IPS-18a (cell line): ENCODE measurements around the gene HMX3.

Experiments
- H3K27ac ChIP-seq: one replicate; pipeline ENCODE4 v1.5.1; 2013; ENCODE audit warnings: low read length
- H3K27me3 ChIP-seq: one replicate; pipeline ENCODE4 v1.6.1; 2013; ENCODE audit warnings: mild to moderate bottlenecking, low read length; ENCODE audit not compliant: control insufficient read depth, insufficient read depth
- H3K36me3 ChIP-seq: one replicate; pipeline ENCODE4 v1.6.1; 2013; ENCODE audit warnings: low read depth, low read length; ENCODE audit not compliant: control insufficient read depth
- H3K4me1 ChIP-seq: one replicate; pipeline ENCODE4 v1.6.1; 2013; ENCODE audit warnings: low read depth, low read length; ENCODE audit not compliant: control insufficient read depth
- H3K4me3 ChIP-seq: one replicate; pipeline ENCODE4 v1.5.1; 2013; ENCODE audit warnings: low read length
- H3K9ac ChIP-seq: one replicate; pipeline ENCODE4 v1.6.1; 2013; ENCODE audit warnings: mild to moderate bottlenecking, low read length, moderate library complexity
- H3K9me3 ChIP-seq: one replicate; pipeline ENCODE4 v1.6.1; 2013; ENCODE audit warnings: low read depth, low read length; ENCODE audit not compliant: control insufficient read depth

Gene HMX3

GRCh38 chr10:123144697-123145541 is 9.1 kb downstream of the HMX3 start:
- peaks cover 41% of the 10 kb centered on the region for H3K4me1 ChIP-seq
- H3K27ac ChIP-seq = no peak overlapping the region
- peak overlapping the region; percentile 7 for H3K4me3 ChIP-seq
- H3K9ac ChIP-seq = no peak overlapping the region
- H3K27me3 ChIP-seq = peaks cover 100% of the 10 kb centered on the region
- H3K9me3 ChIP-seq = no peaks in the 10 kb centered on the region
- H3K36me3 ChIP-seq = no peaks in the 10 kb centered on the region

GRCh38 chr10:123145542-123146012 is 9.8 kb downstream of the HMX3 start:
- Histone ChIP-seq H3K4me3 (peak overlapping the region; percentile 9), H3K36me3 (no peaks in the 10 kb centered on the region), H3K27ac (no peak overlapping the region), H3K9ac (no peak overlapping the region), H3K9me3 (no peaks in the 10 kb centered on the region), H3K27me3 (peaks cover 100% of the 10 kb centered on the region), H3K4me1 (peaks cover 45% of the 10 kb centered on the region)

- H3K4me3 ChIP-seq = peak overlapping the region; percentile 9
- peaks cover 100% of the 10 kb centered on the region for H3K27me3 ChIP-seq
- H3K9ac ChIP-seq = no peak overlapping the region
- peaks cover 45% of the 10 kb centered on the region for H3K4me1 ChIP-seq
- no peaks in the 10 kb centered on the region for H3K36me3 ChIP-seq
- H3K9me3 ChIP-seq = no peaks in the 10 kb centered on the region
- no peak overlapping the region for H3K27ac ChIP-seq
Observed at GRCh38 chr10:123146013-123146893, 10.5 kb downstream of the HMX3 start.

GRCh38 chr10:123146894-123147634 is 11.3 kb downstream of the HMX3 start:
- no peaks in the 10 kb centered on the region for H3K36me3 ChIP-seq
- no peaks in the 10 kb centered on the region for H3K9me3 ChIP-seq
- no peak overlapping the region for H3K9ac ChIP-seq
- peaks cover 52% of the 10 kb centered on the region for H3K4me1 ChIP-seq
- peaks cover 100% of the 10 kb centered on the region for H3K27me3 ChIP-seq
- no peak overlapping the region for H3K27ac ChIP-seq
- H3K4me3 ChIP-seq = peak overlapping the region; percentile 22

GRCh38 chr10:123147635-123148413 is 12.1 kb downstream of the HMX3 start, which contains the start of gene HMX2:
Gene HMX2 (plus strand): TSS chr10:123148136. CDS start chr10:123148379, 243 bp downstream.
- no peaks in the 10 kb centered on the region for H3K9me3 ChIP-seq
- peaks cover 100% of the 10 kb centered on the region for H3K27me3 ChIP-seq
- H3K36me3 ChIP-seq = no peaks in the 10 kb centered on the region
- H3K27ac ChIP-seq = no peak within 1 kb of the TSS
- H3K4me1 ChIP-seq = peaks cover 56% of the 10 kb centered on the region
- peak within 1 kb of the TSS; percentile 63 for H3K4me3 ChIP-seq
- no peak within 1 kb of the TSS for H3K9ac ChIP-seq

- H3K4me3 ChIP-seq = peak overlapping the region; percentile 63
- peaks cover 57% of the 10 kb centered on the region for H3K4me1 ChIP-seq
- H3K27ac ChIP-seq = no peak overlapping the region
- peaks cover 100% of the 10 kb centered on the region for H3K27me3 ChIP-seq
- H3K36me3 ChIP-seq = no peaks in the 10 kb centered on the region
- H3K9ac ChIP-seq = no peak overlapping the region
- H3K9me3 ChIP-seq = no peaks in the 10 kb centered on the region
Observed at GRCh38 chr10:123148414-123149161, 12.8 kb downstream of the HMX3 start.

GRCh38 chr10:123149162-123149567 is 13.4 kb downstream of the HMX3 start:
- H3K27ac ChIP-seq = no peak overlapping the region
- H3K4me3 ChIP-seq = peak overlapping the region; percentile 63
- no peaks in the 10 kb centered on the region for H3K9me3 ChIP-seq
- peaks cover 96% of the 10 kb centered on the region for H3K27me3 ChIP-seq
- H3K9ac ChIP-seq = no peak overlapping the region
- peaks cover 57% of the 10 kb centered on the region for H3K4me1 ChIP-seq
- no peaks in the 10 kb centered on the region for H3K36me3 ChIP-seq

- Histone ChIP-seq H3K4me1 (peaks cover 53% of the 10 kb centered on the region), H3K36me3 (no peaks in the 10 kb centered on the region), H3K9me3 (no peaks in the 10 kb centered on the region), H3K27ac (no peak overlapping the region), H3K9ac (peak overlapping the region; percentile 23), H3K27me3 (peaks cover 90% of the 10 kb centered on the region), H3K4me3 (peak overlapping the region; percentile 63)
Observed at GRCh38 chr10:123149568-123150270, 13.9 kb downstream of the HMX3 start.

- H3K36me3 ChIP-seq = peaks cover under 1% of the 10 kb centered on the region
- H3K4me1 ChIP-seq = peaks cover 51% of the 10 kb centered on the region
- peak overlapping the region; percentile 64 for H3K4me3 ChIP-seq
- H3K9ac ChIP-seq = peak overlapping the region; percentile 76
- peaks cover 83% of the 10 kb centered on the region for H3K27me3 ChIP-seq
- no peak overlapping the region for H3K27ac ChIP-seq
- no peaks in the 10 kb centered on the region for H3K9me3 ChIP-seq
Observed at GRCh38 chr10:123150271-123150985, 14.7 kb downstream of the HMX3 start.
